Measurements from ENCODE around the gene C9orf152. TPM values are rescaled to one million over a fixed set of nuclear protein-coding genes. Genes with fewer than 3 reads are reported as not detected.

The C9orf152 gene
- total RNA-seq: not detected in 2 replicates

GRCh38 chr9:110208031-110208430 is at the start of gene C9orf152:
TSS of gene C9orf152 (minus strand) at chr9:110208159. CDS start at chr9:110207579, 580 bp downstream.

GRCh38 chr9:110256380-110257096 is 48.6 kb upstream of the C9orf152 start, which contains the start of gene TXN:
TSS of gene TXN (minus strand) at chr9:110256507. CDS start at chr9:110256435, 72 bp downstream.

Other genes with a start within 250 kb of the C9orf152 start
- gene TXN, start 48.3 kb upstream of the C9orf152 start, total RNA-seq: 303 and 487 TPM in 2 replicates
- gene TXNDC8, start 129.7 kb upstream of the C9orf152 start, total RNA-seq: not detected in 2 replicates

All from subcutaneous preadipocyte (primary cell).